ENCODE data around the gene PRR15L.
A peak's percentile ranks its signal among the peaks of the same experiment; 100 is the strongest.

PRR15L gene

DNA sequence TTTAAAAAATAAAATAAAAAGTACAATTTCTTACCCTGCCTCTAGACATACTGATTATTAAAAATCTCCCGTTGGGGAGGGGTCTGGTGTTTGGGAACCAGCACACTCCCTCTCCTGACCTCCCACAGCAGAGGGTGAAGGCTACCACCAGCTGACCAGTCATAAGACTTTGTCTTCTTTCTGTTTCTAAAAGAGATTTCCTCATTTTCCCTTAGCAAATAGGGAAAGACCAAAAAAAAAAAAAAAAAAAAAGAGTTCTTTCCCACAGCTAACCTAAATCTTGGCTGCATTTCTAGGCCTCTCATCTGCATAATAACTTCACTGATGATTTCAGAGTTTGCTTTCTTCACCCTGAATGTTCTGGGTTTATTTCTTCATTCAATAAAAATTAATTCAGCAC lies 43.5 kb upstream of the PRR15L start:
- H2BK5ac ChIP-seq (ENCODE audit: low read length) = no peak overlapping the region
- no peak overlapping the region for H4K8ac ChIP-seq (ENCODE audit: low read depth, low read length)
- no CpG with 5 or more reads among the region's 1 CpG for WGBS, 2 donors (ENCODE audit: extremely low coverage in 2 of 2, insufficient read length in 2 of 2, insufficient replicate concordance in 1 of 2)
- H3K79me1 ChIP-seq (ENCODE audit: low read depth, low read length) = no peaks in the 10 kb centered on the region
- H2BK120ac ChIP-seq (ENCODE audit: low read depth, low read length) = no peak overlapping the region
- peaks cover 44 to 59% of the 10 kb centered on the region in 2 donors for H3K4me1 ChIP-seq (ENCODE audit: control insufficient read depth in 2 of 2, insufficient read depth in 1 of 2, low read depth in 1 of 2, low read length in 2 of 2)
- no peaks in the 10 kb centered on the region for H3K9me3 ChIP-seq (replicated peaks in 1 of 2; ENCODE audit: control insufficient read depth in 2 of 2, insufficient read depth in 1 of 2, low read depth in 1 of 2, low read length in 2 of 2)
- H2AFZ ChIP-seq (ENCODE audit: low read length) = no peak overlapping the region
- no peak overlapping the region for H3K27ac ChIP-seq (replicated peaks; ENCODE audit: low read length)
- no peak overlapping the region for H3K4ac ChIP-seq (ENCODE audit: low read length)
- no peak overlapping the region for H3K18ac ChIP-seq (ENCODE audit: low read length)
- H4K91ac ChIP-seq (ENCODE audit: low read depth, low read length, poor library complexity) = no peak overlapping the region
- H3K14ac ChIP-seq (ENCODE audit: low read length) = no peak overlapping the region
- H2AK5ac ChIP-seq (ENCODE audit: low read depth, low read length) = no peak overlapping the region
- no peak for DNase-seq (ENCODE audit: low spot score)
- H3K9ac ChIP-seq (ENCODE audit: low read depth, low read length, poor library complexity) = no peak overlapping the region
- H2BK12ac ChIP-seq (ENCODE audit: low read length) = no peak overlapping the region
- H3K4me2 ChIP-seq (ENCODE audit: insufficient read depth, low read length, poor library complexity, severe bottlenecking) = no peak overlapping the region
- H3K4me3 ChIP-seq (ENCODE audit: low read length in 2 of 2) = no peak overlapping the region
- no peak overlapping the region for H2BK15ac ChIP-seq (ENCODE audit: low read length)
- no peaks in the 10 kb centered on the region for H3K36me3 ChIP-seq (replicated peaks in 1 of 2; ENCODE audit: control insufficient read depth in 2 of 2, insufficient read depth in 2 of 2, low read length in 2 of 2)
- H3K27me3 ChIP-seq (ENCODE audit: control insufficient read depth in 3 of 3, insufficient read depth in 3 of 3, low read depth in 1 of 3, low read length in 3 of 3) = no peaks in the 10 kb centered on the region
- no peak overlapping the region for H3K23ac ChIP-seq (ENCODE audit: low read depth, low read length, poor library complexity)

DNA sequence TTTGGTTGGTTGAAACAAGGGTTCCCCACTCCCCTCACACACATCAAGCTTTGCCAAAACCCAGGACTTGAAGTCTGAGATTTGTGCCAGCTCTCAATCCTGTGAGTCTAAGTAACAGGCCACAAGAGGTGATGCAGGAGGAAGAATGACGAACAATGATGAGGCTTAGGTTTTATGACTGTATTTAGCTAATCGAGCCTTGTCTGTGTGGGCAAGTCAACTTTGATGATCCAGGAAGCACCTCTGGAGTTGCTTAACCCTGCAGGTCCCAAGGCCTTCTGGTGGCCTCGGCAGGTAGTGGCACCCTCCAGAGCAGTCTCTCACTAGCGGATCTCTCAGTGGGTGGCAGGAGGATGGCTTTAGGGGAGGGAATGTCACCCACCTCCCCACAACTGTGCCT lies 41.9 kb upstream of the PRR15L start:
- no peaks in the 10 kb centered on the region for H3K79me1 ChIP-seq (ENCODE audit: low read depth, low read length)
- H3K36me3 ChIP-seq (replicated peaks in 1 of 2; ENCODE audit: control insufficient read depth in 2 of 2, insufficient read depth in 2 of 2, low read length in 2 of 2) = no peaks in the 10 kb centered on the region
- peak overlapping the region; percentile 15 for H3K18ac ChIP-seq (ENCODE audit: low read length)
- no peak overlapping the region for H2AK5ac ChIP-seq (ENCODE audit: low read depth, low read length)
- no peaks in the 10 kb centered on the region for H3K27me3 ChIP-seq (ENCODE audit: control insufficient read depth in 3 of 3, insufficient read depth in 3 of 3, low read depth in 1 of 3, low read length in 3 of 3)
- H2BK12ac ChIP-seq (ENCODE audit: low read length) = no peak overlapping the region
- no peak for DNase-seq (ENCODE audit: low spot score)
- no peak overlapping the region for H3K4me3 ChIP-seq (ENCODE audit: low read length in 2 of 2)
- peaks cover 45 to 60% of the 10 kb centered on the region in 2 donors for H3K4me1 ChIP-seq (ENCODE audit: control insufficient read depth in 2 of 2, insufficient read depth in 1 of 2, low read depth in 1 of 2, low read length in 2 of 2)
- H3K4ac ChIP-seq (ENCODE audit: low read length) = peak overlapping the region; percentile 14
- no peak overlapping the region for H3K27ac ChIP-seq (replicated peaks; ENCODE audit: low read length)
- H4K91ac ChIP-seq (ENCODE audit: low read depth, low read length, poor library complexity) = no peak overlapping the region
- no peak overlapping the region for H4K8ac ChIP-seq (ENCODE audit: low read depth, low read length)
- H2BK15ac ChIP-seq (ENCODE audit: low read length) = no peak overlapping the region
- no peak overlapping the region for H3K4me2 ChIP-seq (ENCODE audit: insufficient read depth, low read length, poor library complexity, severe bottlenecking)
- H3K23ac ChIP-seq (ENCODE audit: low read depth, low read length, poor library complexity) = no peak overlapping the region
- no peak overlapping the region for H3K14ac ChIP-seq (ENCODE audit: low read length)
- WGBS, 2 donors (ENCODE audit: extremely low coverage in 2 of 2, insufficient read length in 2 of 2, insufficient replicate concordance in 1 of 2) = no CpG with 5 or more reads among the region's 4 CpGs
- H2AFZ ChIP-seq (ENCODE audit: low read length) = no peak overlapping the region
- H3K9me3 ChIP-seq (replicated peaks in 1 of 2; ENCODE audit: control insufficient read depth in 2 of 2, insufficient read depth in 1 of 2, low read depth in 1 of 2, low read length in 2 of 2) = no peaks in the 10 kb centered on the region
- H2BK5ac ChIP-seq (ENCODE audit: low read length) = peak overlapping the region; percentile 15
- H2BK120ac ChIP-seq (ENCODE audit: low read depth, low read length) = no peak overlapping the region
- H3K9ac ChIP-seq (ENCODE audit: low read depth, low read length, poor library complexity) = no peak overlapping the region

DNA sequence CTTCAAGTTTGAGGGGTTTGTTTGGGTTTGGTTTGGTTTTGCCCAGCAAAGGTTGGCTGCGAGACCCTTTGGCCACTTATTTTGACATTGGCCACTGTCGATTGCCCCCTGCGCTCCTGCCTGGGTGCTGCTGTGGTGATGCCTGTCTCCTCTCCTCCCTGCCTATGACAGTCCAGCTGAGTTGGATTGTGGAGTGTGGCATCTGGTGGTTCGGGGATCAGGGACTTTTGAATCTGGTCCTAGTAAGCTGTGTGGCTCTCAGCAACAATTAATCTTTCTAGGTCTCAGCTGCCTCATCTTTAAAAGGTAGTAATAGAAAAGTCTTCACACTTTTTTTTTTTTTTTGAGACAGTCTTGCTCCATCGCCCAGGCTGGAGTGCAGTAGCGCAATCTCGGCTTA lies 40.4 kb upstream of the PRR15L start:
- Histone ChIP-seq H3K4me1 (ENCODE audit: control insufficient read depth in 2 of 2, insufficient read depth in 1 of 2, low read depth in 1 of 2, low read length in 2 of 2) (peaks cover 44 to 57% of the 10 kb centered on the region in 2 donors), H4K91ac (ENCODE audit: low read depth, low read length, poor library complexity) (peak overlapping the region; percentile 97), H2AK5ac (ENCODE audit: low read depth, low read length) (peak overlapping the region; percentile 91), H3K18ac (ENCODE audit: low read length) (peak overlapping the region; percentile 92), H3K9ac (ENCODE audit: low read depth, low read length, poor library complexity) (no peak overlapping the region), H3K9me3 (replicated peaks in 1 of 2; ENCODE audit: control insufficient read depth in 2 of 2, insufficient read depth in 1 of 2, low read depth in 1 of 2, low read length in 2 of 2) (no peaks in the 10 kb centered on the region), H3K4ac (ENCODE audit: low read length) (no peak overlapping the region), H2AFZ (ENCODE audit: low read length) (no peak overlapping the region), H3K4me3 (ENCODE audit: low read length in 2 of 2) (no peak overlapping the region), H3K79me1 (ENCODE audit: low read depth, low read length) (no peaks in the 10 kb centered on the region), H3K14ac (ENCODE audit: low read length) (no peak overlapping the region), H3K4me2 (ENCODE audit: insufficient read depth, low read length, poor library complexity, severe bottlenecking) (no peak overlapping the region), H3K36me3 (replicated peaks in 1 of 2; ENCODE audit: control insufficient read depth in 2 of 2, insufficient read depth in 2 of 2, low read length in 2 of 2) (no peaks in the 10 kb centered on the region), H4K8ac (ENCODE audit: low read depth, low read length) (peak overlapping the region; percentile 29), H2BK12ac (ENCODE audit: low read length) (peak overlapping the region; percentile 87), H2BK120ac (ENCODE audit: low read depth, low read length) (no peak overlapping the region), H2BK5ac (ENCODE audit: low read length) (no peak overlapping the region), H3K27ac (replicated peaks; ENCODE audit: low read length) (no peak overlapping the region), H3K27me3 (ENCODE audit: control insufficient read depth in 3 of 3, insufficient read depth in 3 of 3, low read depth in 1 of 3, low read length in 3 of 3) (no peaks in the 10 kb centered on the region), H2BK15ac (ENCODE audit: low read length) (no peak overlapping the region), H3K23ac (ENCODE audit: low read depth, low read length, poor library complexity) (no peak overlapping the region)
- no CpG with 5 or more reads among the region's 7 CpGs for WGBS, 2 donors (ENCODE audit: extremely low coverage in 2 of 2, insufficient read length in 2 of 2, insufficient replicate concordance in 1 of 2)
- DNase-seq (ENCODE audit: low spot score) = no peak

DNA sequence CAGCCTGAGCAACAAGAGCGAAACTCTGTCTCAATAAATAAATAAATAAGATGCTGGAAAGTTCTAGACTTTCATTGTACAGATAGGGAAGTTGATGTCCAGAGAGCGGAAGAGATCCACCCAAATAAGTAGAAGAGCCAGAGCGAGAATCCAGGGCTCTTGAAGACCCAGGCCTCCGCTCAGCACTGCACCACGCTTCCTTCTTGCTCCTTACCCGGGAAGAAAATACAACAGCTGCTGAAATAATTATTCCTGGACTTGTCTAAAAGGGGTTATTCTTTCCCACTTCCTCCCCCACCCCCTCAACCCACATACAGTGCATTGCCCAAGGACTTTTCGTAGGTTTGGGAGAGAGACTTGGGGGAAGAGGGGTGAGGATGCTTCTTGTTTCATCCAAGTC lies 39.9 kb upstream of the PRR15L start:
- H3K18ac ChIP-seq (ENCODE audit: low read length) = no peak overlapping the region
- no peak overlapping the region for H2BK15ac ChIP-seq (ENCODE audit: low read length)
- H3K27ac ChIP-seq (replicated peaks; ENCODE audit: low read length) = no peak overlapping the region
- H3K9me3 ChIP-seq (replicated peaks in 1 of 2; ENCODE audit: control insufficient read depth in 2 of 2, insufficient read depth in 1 of 2, low read depth in 1 of 2, low read length in 2 of 2) = no peaks in the 10 kb centered on the region
- no peak overlapping the region for H4K8ac ChIP-seq (ENCODE audit: low read depth, low read length)
- H2AFZ ChIP-seq (ENCODE audit: low read length) = no peak overlapping the region
- no peak overlapping the region for H3K23ac ChIP-seq (ENCODE audit: low read depth, low read length, poor library complexity)
- no peaks in the 10 kb centered on the region for H3K27me3 ChIP-seq (ENCODE audit: control insufficient read depth in 3 of 3, insufficient read depth in 3 of 3, low read depth in 1 of 3, low read length in 3 of 3)
- H3K4me3 ChIP-seq (ENCODE audit: low read length in 2 of 2) = no peak overlapping the region
- H3K4ac ChIP-seq (ENCODE audit: low read length) = no peak overlapping the region
- DNase-seq (ENCODE audit: low spot score) = no peak
- no peak overlapping the region for H2BK120ac ChIP-seq (ENCODE audit: low read depth, low read length)
- no peak overlapping the region for H4K91ac ChIP-seq (ENCODE audit: low read depth, low read length, poor library complexity)
- peak overlapping the region; percentile 87 for H2BK12ac ChIP-seq (ENCODE audit: low read length)
- WGBS, 2 donors (ENCODE audit: extremely low coverage in 2 of 2, insufficient read length in 2 of 2, insufficient replicate concordance in 1 of 2) = no CpG with 5 or more reads among the region's 7 CpGs
- H3K9ac ChIP-seq (ENCODE audit: low read depth, low read length, poor library complexity) = no peak overlapping the region
- H3K79me1 ChIP-seq (ENCODE audit: low read depth, low read length) = no peaks in the 10 kb centered on the region
- no peaks in the 10 kb centered on the region for H3K36me3 ChIP-seq (replicated peaks in 1 of 2; ENCODE audit: control insufficient read depth in 2 of 2, insufficient read depth in 2 of 2, low read length in 2 of 2)
- H2AK5ac ChIP-seq (ENCODE audit: low read depth, low read length) = peak overlapping the region; percentile 91
- H2BK5ac ChIP-seq (ENCODE audit: low read length) = no peak overlapping the region
- H3K4me2 ChIP-seq (ENCODE audit: insufficient read depth, low read length, poor library complexity, severe bottlenecking) = no peak overlapping the region
- H3K4me1 ChIP-seq (ENCODE audit: control insufficient read depth in 2 of 2, insufficient read depth in 1 of 2, low read depth in 1 of 2, low read length in 2 of 2) = peaks cover 40 to 57% of the 10 kb centered on the region in 2 donors
- H3K14ac ChIP-seq (ENCODE audit: low read length) = no peak overlapping the region
